GM12864 (cell line): Measurements from ENCODE around the gene ACOD1.

Experiments used
- DNase-seq: peaks from one replicate; pipeline ENCODE4 v3.0.0-alpha.2; 2011; ENCODE audit warnings: low read depth
- H3K4me3 ChIP-seq: 2 replicates; pipeline ENCODE4 v1.5.1; 2011; ENCODE audit warnings: mild to moderate bottlenecking, low read depth, low read length, control low read depth
- TF ChIP-seq, protein P1 (sequence below): IDR thresholded peaks from 2 replicates; pipeline ENCODE4 v1.5.1; 2011; ENCODE audit warnings: low read depth, mild to moderate bottlenecking, moderate library complexity, low read length, control low read depth, inconsistent platforms; ENCODE audit errors: missing control alignments

Gene ACOD1

DNA sequence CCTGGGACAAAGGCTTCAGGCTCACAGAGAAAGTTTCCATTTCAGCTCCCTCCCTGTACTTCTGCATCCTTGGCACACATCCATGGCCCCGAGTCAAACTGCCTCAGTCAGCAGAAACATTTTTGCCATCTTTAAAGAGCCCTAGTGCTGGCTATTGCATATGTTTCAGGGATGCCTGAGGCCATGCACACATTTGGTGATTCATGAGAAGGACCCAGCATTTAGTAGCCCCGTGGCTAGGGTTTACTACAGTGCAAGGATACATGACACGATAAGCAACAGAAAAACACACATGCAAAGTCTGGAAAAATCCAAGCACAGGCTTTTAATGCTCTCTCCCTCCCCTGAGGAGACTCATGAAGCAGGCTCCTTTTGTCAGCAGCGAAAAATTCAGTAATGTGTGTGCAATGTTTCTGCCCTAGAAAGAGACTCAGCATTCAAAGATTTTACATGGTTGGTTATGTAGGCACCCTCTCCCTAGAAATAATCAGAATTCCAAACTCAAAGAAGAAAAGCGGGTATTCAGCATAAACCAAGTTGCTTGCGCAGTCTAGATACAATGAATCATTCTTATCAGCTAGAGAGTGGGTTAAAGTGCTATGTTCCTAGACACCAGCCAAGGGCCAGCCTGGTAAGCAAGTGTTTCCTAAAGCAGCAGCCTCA is 17.6 kb downstream of the ACOD1 start:
- no peak for DNase-seq
- TF ChIP-seq, protein P1, sequence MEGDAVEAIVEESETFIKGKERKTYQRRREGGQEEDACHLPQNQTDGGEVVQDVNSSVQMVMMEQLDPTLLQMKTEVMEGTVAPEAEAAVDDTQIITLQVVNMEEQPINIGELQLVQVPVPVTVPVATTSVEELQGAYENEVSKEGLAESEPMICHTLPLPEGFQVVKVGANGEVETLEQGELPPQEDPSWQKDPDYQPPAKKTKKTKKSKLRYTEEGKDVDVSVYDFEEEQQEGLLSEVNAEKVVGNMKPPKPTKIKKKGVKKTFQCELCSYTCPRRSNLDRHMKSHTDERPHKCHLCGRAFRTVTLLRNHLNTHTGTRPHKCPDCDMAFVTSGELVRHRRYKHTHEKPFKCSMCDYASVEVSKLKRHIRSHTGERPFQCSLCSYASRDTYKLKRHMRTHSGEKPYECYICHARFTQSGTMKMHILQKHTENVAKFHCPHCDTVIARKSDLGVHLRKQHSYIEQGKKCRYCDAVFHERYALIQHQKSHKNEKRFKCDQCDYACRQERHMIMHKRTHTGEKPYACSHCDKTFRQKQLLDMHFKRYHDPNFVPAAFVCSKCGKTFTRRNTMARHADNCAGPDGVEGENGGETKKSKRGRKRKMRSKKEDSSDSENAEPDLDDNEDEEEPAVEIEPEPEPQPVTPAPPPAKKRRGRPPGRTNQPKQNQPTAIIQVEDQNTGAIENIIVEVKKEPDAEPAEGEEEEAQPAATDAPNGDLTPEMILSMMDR = no peak
- H3K4me3 ChIP-seq = no peak overlapping the region

DNA sequence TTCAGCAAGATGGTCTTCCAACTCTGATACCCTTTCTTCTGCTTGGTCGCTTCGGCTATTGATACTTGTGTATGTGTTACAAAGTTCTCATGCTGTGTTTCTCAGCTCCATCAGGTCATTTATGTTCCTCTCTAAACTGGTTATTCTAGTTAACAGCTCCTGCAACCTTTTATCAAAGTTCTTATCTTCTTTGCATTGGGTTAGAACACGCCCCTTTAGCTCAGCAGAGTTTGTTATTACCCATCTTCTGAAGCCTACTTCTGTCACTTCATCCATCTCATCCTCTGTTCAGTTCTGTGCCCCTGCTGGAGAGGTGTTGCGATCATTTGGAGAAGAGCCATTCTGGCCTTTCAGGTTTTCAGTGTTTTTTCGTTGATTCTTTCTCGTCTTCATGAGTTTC is 18.7 kb downstream of the ACOD1 start:
- no peak for DNase-seq
- no peak overlapping the region for H3K4me3 ChIP-seq
- TF ChIP-seq, protein P1 = no peak

DNA sequence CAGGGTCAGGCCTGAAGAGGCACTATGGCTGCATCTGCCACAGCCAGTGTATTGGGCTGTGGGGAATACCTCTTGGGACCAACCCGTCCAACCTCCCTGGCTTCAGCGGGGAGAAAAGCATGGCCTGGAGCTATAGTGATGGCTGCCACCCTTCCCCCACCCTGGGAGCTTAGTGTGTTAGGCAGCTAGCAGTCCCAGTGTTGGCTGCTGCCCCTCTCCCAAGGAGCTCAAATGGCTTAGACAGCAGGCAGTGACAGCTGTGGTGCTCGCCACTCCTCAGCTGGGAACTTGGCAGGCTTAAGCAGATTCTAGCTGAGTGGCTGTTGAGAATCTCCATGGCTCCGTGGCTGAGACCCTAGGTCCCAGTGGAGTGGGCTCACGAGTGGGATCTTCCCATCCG is 19.7 kb downstream of the ACOD1 start:
- TF ChIP-seq, protein P1 = no peak
- no peak overlapping the region for H3K4me3 ChIP-seq
- no peak for DNase-seq

DNA sequence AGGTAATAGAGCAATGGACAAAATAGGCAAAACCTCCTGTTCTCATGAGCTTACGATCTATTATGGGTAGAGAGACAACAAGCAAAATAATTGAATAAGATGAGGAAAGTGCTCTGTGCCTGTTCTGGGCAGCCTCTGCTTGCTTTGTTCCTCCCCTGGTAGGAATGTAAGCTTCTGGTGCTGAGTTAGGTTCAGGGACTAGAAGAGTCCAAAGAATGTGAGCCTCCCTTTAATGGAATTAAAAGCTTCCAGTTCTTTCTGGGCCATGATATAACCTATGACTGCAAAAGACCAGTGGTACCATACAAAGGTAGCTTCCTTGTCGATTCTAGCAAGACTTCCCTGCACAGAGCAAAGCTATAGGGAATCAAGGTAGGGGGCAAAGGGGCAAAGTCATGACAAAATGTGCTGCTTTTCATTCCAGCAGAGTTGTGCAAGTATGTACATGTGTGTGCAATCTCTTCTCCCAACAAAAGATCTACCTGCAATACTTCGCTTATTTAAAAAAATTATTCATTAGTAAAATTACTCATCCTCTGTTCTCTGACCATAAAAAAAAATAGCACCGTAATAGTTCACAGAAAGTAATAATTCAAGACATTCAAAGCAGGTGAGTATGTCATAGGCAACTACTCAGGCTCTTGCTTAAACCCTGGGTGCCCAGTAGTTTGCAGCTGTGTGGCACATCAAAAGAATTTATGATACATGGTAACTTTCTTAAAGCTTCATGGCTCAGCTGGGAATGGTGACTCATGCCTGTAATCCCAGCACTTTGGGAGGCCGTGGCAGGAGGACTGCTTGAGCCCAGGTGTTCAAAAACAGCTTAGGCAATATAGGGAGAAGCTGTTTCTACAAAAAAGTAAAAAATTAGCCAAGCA is 21.4 kb downstream of the ACOD1 start:
- no peak overlapping the region for H3K4me3 ChIP-seq
- DNase-seq = no peak
- TF ChIP-seq, protein P1 = no peak

DNA sequence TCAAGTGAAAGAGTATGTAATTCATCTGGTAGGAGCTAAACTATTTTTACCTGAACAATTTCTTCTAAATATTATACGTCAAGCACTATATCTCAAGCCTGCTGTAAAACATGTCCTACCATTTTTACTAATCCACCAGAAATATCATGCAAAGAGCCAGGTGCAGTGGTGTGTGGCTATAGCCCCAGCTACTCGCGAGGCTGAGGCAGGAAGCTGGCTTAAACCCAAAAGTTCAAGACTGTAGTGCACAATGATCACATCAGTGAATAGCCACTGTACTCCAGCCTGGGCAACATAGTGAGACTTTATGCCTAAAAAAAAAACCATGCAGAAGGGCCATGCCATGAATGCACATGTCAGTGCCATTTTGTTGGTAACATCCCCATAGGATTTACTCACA is 22.9 kb downstream of the ACOD1 start:
- TF ChIP-seq, protein P1 = no peak
- no peak overlapping the region for H3K4me3 ChIP-seq
- no peak for DNase-seq

DNA sequence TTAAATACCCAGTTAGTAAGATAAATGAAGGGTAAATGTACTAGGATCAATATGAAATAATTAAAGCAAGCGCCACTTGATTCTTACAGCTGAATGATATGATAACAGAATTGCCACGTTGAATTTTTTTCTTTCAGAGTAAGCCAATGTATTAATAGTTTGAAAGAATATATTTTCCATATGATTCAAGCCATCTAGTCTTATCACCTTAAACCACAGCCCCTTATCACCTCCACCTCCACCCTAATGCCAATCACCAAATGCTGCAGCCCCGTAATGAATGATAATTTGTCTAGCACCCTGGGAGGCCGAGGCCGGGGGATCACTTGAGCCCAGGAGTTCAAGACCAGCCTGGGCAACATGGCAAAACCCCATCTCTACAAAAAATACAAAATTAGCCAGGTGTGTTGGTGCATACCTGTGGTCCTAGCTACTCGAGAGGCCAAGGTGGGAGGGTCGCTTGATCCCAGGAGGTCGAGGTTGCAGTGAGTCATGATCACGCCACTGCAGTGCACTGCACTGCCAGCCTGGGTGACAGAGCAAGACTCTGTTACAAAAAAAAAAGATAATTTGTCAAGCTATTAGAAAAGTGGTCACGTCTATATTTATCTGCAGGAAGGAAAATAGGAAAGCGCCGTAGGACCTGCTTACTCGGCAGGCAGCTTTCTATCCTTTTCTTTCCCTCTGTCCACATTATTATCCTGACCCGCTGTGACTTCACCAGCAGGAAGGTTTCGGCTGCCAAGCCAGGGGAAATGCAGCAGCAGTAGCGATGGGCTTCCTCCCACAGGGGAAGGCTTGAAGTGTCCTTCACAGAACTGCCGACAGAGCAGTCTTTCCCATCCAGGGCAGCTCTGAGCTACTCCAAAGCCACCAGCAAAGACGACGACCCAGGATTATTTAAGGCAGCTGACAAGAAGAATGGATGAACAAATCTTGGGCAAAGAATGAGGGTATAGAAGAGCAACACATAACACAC is 23.8 kb downstream of the ACOD1 start:
- no peak overlapping the region for H3K4me3 ChIP-seq
- no peak for DNase-seq
- TF ChIP-seq, protein P1 = no peak
